GM21825 (cell line): Measurements from ENCODE around the gene RTEL1.
A peak's percentile ranks its signal among the peaks of the same experiment; 100 is the strongest.

ENCODE experiments used
- ATAC-seq: cut with Tn5 transposase; IDR thresholded peaks from one replicate; pipeline ENCODE4 v1.9.1; 2021; ENCODE audit warnings: mild to moderate bottlenecking, moderate library complexity; ENCODE audit not compliant: unreplicated experiment

RTEL1 gene

GRCh38 chr20:63697868-63698545 is 39.9 kb downstream of the RTEL1 start:
- ATAC-seq = no peak

DNA sequence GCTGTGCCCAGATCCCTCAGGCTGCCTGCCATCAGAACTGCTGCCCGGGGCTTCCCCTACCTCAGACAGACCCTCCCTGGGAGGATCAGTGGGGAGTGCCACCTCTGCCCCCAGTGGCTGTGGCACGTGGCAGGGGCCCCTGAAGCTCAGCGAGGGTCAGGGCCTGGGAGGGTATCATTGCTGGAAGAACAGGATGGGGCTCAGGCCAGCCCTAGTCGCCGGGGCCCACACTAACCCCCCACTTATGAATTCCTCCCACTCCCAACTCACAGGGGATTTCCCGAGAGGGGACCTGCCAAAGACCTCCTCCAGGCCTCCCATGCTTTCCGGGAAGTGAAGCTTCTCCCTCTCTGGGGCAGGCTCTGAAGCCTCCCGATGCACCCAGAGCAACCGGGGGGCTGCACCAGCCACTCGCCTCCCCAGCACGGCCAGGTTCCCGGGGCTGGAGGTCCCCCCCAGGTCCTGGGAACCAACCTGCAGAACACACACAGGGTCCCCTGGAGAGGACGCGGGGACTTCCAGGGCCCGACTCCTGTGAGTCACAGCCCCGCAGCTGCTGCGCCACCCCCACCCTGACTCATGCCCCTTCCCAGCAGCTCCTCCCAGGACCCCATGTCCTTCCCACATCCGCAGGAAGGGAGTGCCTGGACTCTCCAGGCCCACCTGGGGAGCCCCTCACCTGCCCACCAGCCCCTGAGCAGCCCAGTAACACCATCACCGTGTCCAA is 40.8 kb downstream of the RTEL1 start:
- no peak for ATAC-seq

- no peak for ATAC-seq
Measured at GRCh38 chr20:63699466-63700198, 41.5 kb downstream of the RTEL1 start.

- no peak for ATAC-seq
Measured at GRCh38 chr20:63700199-63701050, 42.3 kb downstream of the RTEL1 start.

DNA sequence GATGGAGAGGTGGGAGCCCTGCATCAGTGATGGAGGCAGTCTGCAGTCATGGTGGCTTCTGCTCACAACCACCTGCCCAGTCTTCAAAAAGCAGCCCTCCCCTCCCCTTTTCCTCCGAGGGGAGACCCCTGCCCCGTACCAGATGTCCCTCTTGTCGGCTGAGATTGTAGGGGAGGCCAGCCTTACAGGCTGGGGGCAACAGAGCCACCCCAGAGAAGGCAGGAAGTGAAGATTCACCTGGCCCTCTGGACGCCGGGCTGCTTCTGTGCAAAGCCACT is 42.9 kb downstream of the RTEL1 start:
- no peak for ATAC-seq

GRCh38 chr20:63701329-63702035 is 43.4 kb downstream of the RTEL1 start:
- no peak for ATAC-seq

GRCh38 chr20:63702036-63702665 is 44.0 kb downstream of the RTEL1 start:
- ATAC-seq = no peak

DNA sequence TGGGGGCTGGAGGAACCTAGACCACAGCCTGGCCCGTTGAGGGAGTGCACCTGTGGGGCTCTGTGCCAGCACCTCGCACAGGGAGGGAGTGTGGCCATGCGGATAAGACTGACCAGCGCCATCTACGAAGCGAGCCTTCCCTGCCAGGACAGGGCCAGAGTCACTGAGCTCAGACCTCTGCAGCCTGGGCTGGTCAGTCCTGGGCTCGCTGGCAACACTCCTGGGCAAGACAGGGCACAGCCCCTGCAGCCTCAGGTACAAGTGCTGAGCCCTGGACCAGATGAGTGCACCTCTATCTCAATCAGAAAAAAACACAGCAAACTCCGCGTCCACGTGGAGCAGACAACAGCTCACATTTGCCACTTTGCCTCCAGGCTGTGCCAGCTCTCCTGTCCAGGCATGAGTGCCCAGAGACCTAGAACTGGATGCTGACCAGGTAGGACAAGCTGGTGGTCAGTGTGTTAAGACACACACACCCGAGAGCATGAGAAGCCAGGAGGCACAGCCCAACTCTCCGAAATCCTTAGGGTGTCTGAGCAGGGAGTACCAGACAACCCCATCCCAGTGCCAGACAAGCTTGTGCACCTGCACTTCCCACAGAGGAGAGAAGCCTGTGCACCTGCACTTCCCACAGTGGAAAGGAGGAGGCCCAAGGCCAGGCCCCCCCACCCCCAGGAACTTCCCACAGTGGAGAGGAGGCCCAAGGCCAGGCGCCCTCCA is 44.8 kb downstream of the RTEL1 start:
- ATAC-seq = no peak

GRCh38 chr20:63703471-63703975 is 45.4 kb downstream of the RTEL1 start:
- no peak for ATAC-seq

DNA sequence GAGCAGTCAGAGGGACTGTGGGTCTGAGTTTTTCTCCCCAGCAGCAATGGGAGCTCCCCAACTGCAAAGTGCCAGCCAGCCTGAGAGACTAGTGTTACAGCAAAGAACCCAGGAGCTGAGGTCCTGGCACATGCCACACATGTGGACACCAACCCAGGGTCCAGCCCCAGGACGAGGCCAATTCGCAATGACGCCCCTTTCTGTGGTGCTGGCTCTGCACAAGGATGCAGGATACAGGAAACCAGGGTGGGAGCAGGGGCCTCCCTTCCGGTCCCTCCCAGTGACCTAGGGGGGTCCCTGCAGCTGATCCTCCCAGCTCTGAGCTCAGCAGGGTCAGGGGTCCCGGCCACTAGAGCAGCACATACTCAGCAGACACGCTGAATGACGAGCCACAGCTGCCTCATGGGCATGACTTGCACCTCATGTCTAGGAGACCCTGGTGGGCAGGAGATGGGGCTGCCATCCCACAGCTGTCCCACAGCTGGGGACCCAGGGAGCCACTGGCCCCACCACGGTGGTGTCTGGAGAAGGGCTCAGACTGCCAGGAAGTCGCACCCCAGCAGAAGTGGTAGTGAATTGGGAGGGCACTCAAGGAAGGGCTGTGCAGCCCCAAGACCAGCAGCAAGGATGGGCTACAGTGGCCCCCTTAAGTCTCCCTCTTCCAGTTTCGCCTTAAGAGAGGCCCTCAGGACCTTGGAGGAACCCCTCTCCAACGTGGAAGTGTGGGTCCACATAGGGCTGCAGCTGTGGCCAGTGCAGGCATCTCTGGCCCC is 46.0 kb downstream of the RTEL1 start:
- ATAC-seq = no peak

DNA sequence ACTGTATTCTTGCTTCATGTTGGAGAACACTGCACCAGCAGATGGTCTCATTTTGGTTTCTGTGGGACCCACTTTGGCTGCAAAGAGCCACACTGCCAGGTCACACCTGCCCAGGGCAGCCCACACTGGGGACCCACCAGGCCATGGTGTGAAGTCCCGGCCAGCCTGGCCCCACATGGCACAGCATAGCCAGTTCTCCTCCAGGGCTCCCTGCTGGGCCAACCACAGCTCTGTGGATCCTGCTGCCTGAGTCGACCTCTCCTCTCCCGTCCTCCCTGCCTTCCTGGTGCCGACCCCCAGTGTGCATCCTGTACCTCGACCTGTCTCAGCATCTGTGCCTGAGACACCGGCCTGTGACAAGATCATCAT is 46.6 kb downstream of the RTEL1 start:
- ATAC-seq = no peak

DNA sequence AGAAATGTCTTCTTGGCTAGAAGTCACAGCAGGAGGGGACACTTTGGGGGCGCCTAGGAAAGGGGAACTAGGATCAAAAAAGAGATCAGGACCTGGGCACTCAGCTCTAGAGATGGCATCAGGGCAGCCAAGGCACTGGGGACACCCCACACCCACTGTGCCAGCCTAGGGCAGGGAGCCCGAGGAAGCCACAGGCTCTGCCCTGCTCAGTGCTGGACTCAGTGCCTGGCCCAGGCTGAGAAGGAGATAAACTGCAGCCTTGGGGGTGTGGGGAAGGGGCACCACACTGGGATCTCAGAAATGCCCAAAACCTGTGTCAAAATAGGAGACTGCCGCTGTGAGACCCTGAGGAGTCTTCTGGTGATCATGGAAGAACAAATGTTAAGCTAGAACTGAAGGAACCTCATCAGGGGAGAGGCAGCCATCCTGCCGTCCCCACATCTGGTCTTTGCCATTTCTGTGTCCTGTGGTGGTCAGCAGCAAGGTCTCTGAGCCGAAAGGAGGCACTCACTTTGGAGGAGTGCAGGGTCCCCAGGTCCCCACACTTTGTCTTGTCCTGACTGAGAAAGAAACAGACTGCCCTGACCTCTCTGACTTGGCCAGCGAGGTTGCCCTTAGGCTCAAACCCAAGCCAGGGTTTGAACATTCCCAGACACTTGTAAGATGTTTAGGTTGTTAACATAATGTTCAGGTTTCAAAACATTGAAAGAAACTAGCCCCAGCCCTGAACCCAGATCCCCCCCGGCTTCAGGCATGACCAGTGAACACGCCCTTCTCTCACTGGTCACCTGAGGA is 47.3 kb downstream of the RTEL1 start:
- no peak for ATAC-seq

DNA sequence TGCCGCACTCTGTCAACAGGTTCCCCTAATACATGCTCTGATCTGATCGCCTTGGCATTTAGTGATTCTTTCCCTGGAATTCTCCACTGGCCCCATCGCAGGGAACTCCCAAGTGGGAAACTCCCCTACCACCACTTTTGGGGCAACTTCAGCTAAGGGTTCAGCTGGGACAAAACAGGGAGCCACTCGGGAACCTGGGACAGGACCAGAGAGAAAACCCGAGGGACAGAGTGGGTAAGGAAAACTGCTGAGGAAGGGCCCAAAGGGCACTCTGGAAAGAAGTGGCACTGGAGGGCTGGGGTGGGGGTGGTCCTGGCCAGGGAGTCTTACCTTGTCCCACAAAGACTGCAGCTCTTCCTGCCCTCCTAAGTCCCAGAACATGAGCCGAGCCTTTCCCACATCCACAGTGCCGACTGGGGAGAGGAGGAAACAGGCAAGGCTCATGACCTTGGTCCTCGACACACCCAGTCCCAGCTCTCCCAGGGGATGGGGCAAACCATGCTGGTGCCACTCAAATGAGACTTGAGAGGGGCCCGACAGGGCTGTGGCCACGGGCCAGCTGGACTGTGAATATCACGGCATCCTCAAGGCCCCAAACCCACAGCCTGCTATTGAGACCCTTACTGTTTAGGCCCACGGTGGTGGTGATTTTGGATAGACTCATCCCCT is 48.0 kb downstream of the RTEL1 start:
- ATAC-seq = no peak

- ATAC-seq = peak; percentile 28
Measured at GRCh38 chr20:63706852-63707557, 48.9 kb downstream of the RTEL1 start.

DNA sequence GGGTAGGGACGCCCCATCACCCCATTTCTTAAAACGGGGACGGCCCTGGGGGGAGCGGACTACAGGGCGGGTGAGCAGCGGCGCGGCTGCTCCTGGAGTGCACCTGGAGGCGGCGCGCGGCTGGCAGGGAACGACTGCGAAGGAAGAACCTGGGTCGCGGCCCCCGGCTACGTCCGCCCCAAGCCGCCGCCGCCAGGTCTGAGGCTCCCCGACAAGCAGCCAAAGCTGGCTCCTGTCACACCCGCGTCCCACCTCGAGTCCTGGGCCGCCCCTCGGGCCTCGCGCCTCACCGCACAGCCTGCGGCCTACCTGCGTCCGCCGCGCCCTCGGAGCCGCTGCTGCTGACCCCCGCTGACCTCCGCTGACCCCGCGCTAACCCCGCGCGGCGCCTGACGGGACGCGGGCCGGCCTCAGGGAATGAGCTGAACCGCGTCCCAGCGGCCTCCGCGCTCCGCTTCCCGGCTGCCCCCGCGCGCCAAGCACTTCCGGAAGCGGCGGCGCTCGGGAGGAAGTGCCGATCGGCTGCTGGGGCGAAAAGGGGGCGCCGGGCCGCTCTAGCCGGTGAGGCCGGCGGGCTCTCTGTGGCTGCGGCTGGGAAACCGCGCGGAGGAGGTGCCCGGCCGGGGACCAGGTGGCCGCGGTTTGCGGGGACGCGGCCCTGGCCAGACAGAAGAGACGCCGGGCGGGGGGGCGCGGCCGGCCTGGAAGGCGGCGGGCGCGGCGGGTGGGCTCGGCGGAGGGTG is 49.6 kb downstream of the RTEL1 start, which contains the start of the genes ARFRP1 and ZGPAT:
Gene ARFRP1 (minus strand): TSS at position 419 of the 743 bp plus-strand sequence. CDS start 885 bp downstream, outside the sequence.
Gene ZGPAT (plus strand): TSS at position 482 of the 743 bp plus-strand sequence. CDS start 542 bp downstream, outside the sequence.
- peak; percentile 65 for ATAC-seq
